Measurements from ENCODE around the gene DLX3.

DNA sequence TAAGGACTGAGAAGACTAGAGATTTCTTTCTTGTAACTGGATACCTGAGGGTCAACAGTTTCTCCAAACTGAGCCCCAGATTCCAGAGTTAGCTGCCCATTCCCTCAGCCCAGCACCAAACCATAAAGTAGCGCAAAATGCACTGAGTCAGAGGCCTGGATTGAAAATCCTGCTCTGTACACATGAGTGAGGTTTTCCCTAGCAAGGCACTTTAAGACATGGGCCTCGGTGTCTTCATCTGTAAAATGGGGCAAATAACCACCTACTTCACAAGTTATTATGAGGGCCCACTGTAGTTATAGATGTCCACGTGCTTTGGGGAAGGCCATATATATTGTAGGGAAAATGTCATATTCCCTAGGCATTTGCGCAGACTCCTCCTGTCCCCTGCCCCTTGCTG, 36.3 kb downstream of the DLX3 start:
- no peak for TF ChIP-seq CTCF (conservative IDR thresholded peaks at IDR 0.05; ENCODE audit: low read length)
- no peak for TF ChIP-seq EZH2phosphoT487 (IDR thresholded peaks at IDR 0.05; ENCODE audit: borderline replicate concordance, low read depth, low read length)
